SK-N-SH treated with all-trans-retinoic acid at 6 μM for 48 hours (cell line): ENCODE measurements around the gene DESI1.

Source experiments
- ATAC-seq: fragments of 200-7000 bp; cut with Tn5 transposase; 3 replicates; pipeline ENCODE4 v1.9.1; 2020; ENCODE audit warnings: mild to moderate bottlenecking, moderate library complexity
- ARNTL ChIP-seq: fragments of 450-650 bp; formaldehyde crosslinking; IDR thresholded peaks from 2 replicates; pipeline ENCODE4 v1.5.0; 2020; ENCODE audit warnings: low read depth, mild to moderate bottlenecking, moderate library complexity, borderline replicate concordance
- BACH2 ChIP-seq: fragments of 250-450 bp; sonication (Bioruptor Pico); IDR thresholded peaks from 2 replicates; pipeline ENCODE4 v1.9.0; 2021; ENCODE audit warnings: mild to moderate bottlenecking, borderline replicate concordance
- CREB5 ChIP-seq: fragments of 250-450 bp; sonication (Bioruptor Pico); IDR thresholded peaks from 2 replicates; pipeline ENCODE4 v1.5.1; 2020; ENCODE audit warnings: low read depth, mild to moderate bottlenecking, moderate library complexity
- CSDC2 ChIP-seq: fragments of 250-450 bp; sonication (Bioruptor Pico); IDR thresholded peaks from 2 replicates; pipeline ENCODE4 v1.5.0; 2020; ENCODE audit warnings: mild to moderate bottlenecking, moderate library complexity
- CSRNP3 ChIP-seq: fragments of 250-450 bp; sonication (Bioruptor Pico); IDR thresholded peaks from 2 replicates; pipeline ENCODE4 v1.5.1; 2021; ENCODE audit warnings: mild to moderate bottlenecking, moderate library complexity
- ESRRG ChIP-seq: fragments of 250-450 bp; sonication (Bioruptor Pico); IDR thresholded peaks from 2 replicates; pipeline ENCODE4 v1.6.1; 2021; ENCODE audit warnings: mild to moderate bottlenecking
- ISL1 ChIP-seq: fragments of 250-450 bp; sonication (Bioruptor Pico); IDR thresholded peaks from 2 replicates; pipeline ENCODE4 v2.1.2; 2022; ENCODE audit warnings: mild to moderate bottlenecking, moderate library complexity
- OSR1 ChIP-seq: fragments of 250-450 bp; sonication (Bioruptor Pico); IDR thresholded peaks from 2 replicates; pipeline ENCODE4 v1.8.0; 2022; ENCODE audit warnings: moderate library complexity, mild to moderate bottlenecking, inconsistent platforms
- POU6F1 ChIP-seq: fragments of 250-450 bp; sonication (Bioruptor Pico); IDR thresholded peaks from 2 replicates; pipeline ENCODE4 v1.8.0; 2021; ENCODE audit warnings: low read depth, mild to moderate bottlenecking, moderate library complexity, borderline replicate concordance
- PPARA ChIP-seq: fragments of 250-450 bp; sonication (Bioruptor Pico); IDR thresholded peaks from 2 replicates; pipeline ENCODE4 v1.5.0; 2020; ENCODE audit warnings: mild to moderate bottlenecking, borderline replicate concordance
- RARB ChIP-seq: fragments of 250-450 bp; sonication (Bioruptor Pico); IDR thresholded peaks from 2 replicates; pipeline ENCODE4 v1.8.0; 2021; ENCODE audit warnings: mild to moderate bottlenecking, moderate library complexity
- SNAI2 ChIP-seq: fragments of 250-450 bp; sonication (Bioruptor Pico); IDR thresholded peaks from 2 replicates; pipeline ENCODE4 v1.5.0; 2020; ENCODE audit warnings: mild to moderate bottlenecking, moderate library complexity
- TCF4 ChIP-seq: fragments of 250-450 bp; sonication (Bioruptor Pico); IDR thresholded peaks from 2 replicates; pipeline ENCODE4 v1.8.0; 2021; ENCODE audit warnings: mild to moderate bottlenecking, moderate library complexity, borderline replicate concordance
- TOX ChIP-seq: fragments of 250-450 bp; sonication (Bioruptor Pico); IDR thresholded peaks from 2 replicates; pipeline ENCODE4 v1.8.0; 2021; ENCODE audit warnings: mild to moderate bottlenecking, moderate library complexity, borderline replicate concordance
- TSHZ2 ChIP-seq: fragments of 250-450 bp; sonication (Bioruptor Pico); IDR thresholded peaks from 2 replicates; pipeline ENCODE4 v1.5.0; 2020; ENCODE audit warnings: mild to moderate bottlenecking, moderate library complexity
- ZC3H10 ChIP-seq: fragments of 250-450 bp; sonication (Bioruptor Pico); IDR thresholded peaks from 2 replicates; pipeline ENCODE4 v1.5.1; 2021; ENCODE audit warnings: mild to moderate bottlenecking, moderate library complexity
- ZFP3 ChIP-seq: fragments of 250-450 bp; sonication (Bioruptor Pico); IDR thresholded peaks from 2 replicates; pipeline ENCODE4 v1.5.0; 2020; ENCODE audit warnings: mild to moderate bottlenecking, moderate library complexity
- ZFP30 ChIP-seq: fragments of 450-650 bp; formaldehyde crosslinking; IDR thresholded peaks from 2 replicates; pipeline ENCODE4 v1.5.0; 2022; ENCODE audit warnings: mild to moderate bottlenecking, moderate library complexity
- ZNF565 ChIP-seq: fragments of 450-650 bp; formaldehyde crosslinking; conservative IDR thresholded peaks from 2 replicates; pipeline ENCODE4 v1.5.0; 2020; ENCODE audit warnings: low read depth, mild to moderate bottlenecking, moderate library complexity
- ZNF70 ChIP-seq: fragments of 450-650 bp; formaldehyde crosslinking; IDR thresholded peaks from 2 replicates; pipeline ENCODE4 v1.5.0; 2020; ENCODE audit warnings: mild to moderate bottlenecking, moderate library complexity

Gene DESI1

GRCh38 chr22:41642331-41643110 is 21.7 kb upstream of the DESI1 start:
- TF ChIP-seq OSR1 (CRISPR knock-in tag) (no peak), ARNTL (no peak), SNAI2 (CRISPR knock-in tag) (no peak), TCF4 (no peak), POU6F1 (no peak), RARB (CRISPR knock-in tag) (no peak), CSRNP3 (no peak)
- TF ChIP-seq, all 23 proteins: peak for 0
- no peak for ATAC-seq

GRCh38 chr22:41641854-41642253 is 21.0 kb upstream of the DESI1 start:
- TF ChIP-seq BACH2 (CRISPR knock-in tag) = no peak
- TF ChIP-seq TSHZ2 (CRISPR knock-in tag) = no peak
- TF ChIP-seq ZC3H10 (CRISPR knock-in tag) = no peak
- TF ChIP-seq ZFP3 (CRISPR knock-in tag) = no peak
- no peak for TF ChIP-seq PPARA (CRISPR knock-in tag)
- no peak for TF ChIP-seq ZNF565 (CRISPR knock-in tag)
- no peak for TF ChIP-seq CSDC2 (CRISPR knock-in tag)
- no peak for TF ChIP-seq CSRNP3
- TF ChIP-seq RARB (CRISPR knock-in tag) = no peak
- no peak for ATAC-seq

- ATAC-seq = no peak
- TF ChIP-seq TCF4 = no peak
- no peak for TF ChIP-seq ZFP3 (CRISPR knock-in tag)
- TF ChIP-seq CREB5 (CRISPR knock-in tag) = no peak
- no peak for TF ChIP-seq BACH2 (CRISPR knock-in tag)
- no peak for TF ChIP-seq OSR1 (CRISPR knock-in tag)
- no peak for TF ChIP-seq ZFP30 (CRISPR knock-in tag)
Observed at GRCh38 chr22:41638748-41639147, 17.9 kb upstream of the DESI1 start.

- no peak for ATAC-seq
- no peak for TF ChIP-seq ESRRG (CRISPR knock-in tag)
- no peak for TF ChIP-seq ZFP3 (CRISPR knock-in tag)
- TF ChIP-seq ISL1 (CRISPR knock-in tag) = no peak
- no peak for TF ChIP-seq OSR1 (CRISPR knock-in tag)
- TF ChIP-seq TSHZ2 (CRISPR knock-in tag) = no peak
- no peak for TF ChIP-seq TOX (CRISPR knock-in tag)
- no peak for TF ChIP-seq POU6F1
- no peak for TF ChIP-seq ZNF70 (CRISPR knock-in tag)
- TF ChIP-seq CSRNP3 = no peak
- TF ChIP-seq ZC3H10 (CRISPR knock-in tag) = no peak
- no peak for TF ChIP-seq RARB (CRISPR knock-in tag)
- no peak for TF ChIP-seq ZNF565 (CRISPR knock-in tag)
Observed at GRCh38 chr22:41638124-41638523, 17.3 kb upstream of the DESI1 start.
